Stimulated activated CD8-positive, alpha-beta memory T cell treated with anti-CD3 and anti-CD28 coated beads, Interleukin-7, amount 100 ng/mL, for 48 hours (primary cell): ENCODE data around the gene PHF21B.
"Not testable (repeated sequence)": the region's sequence is repeated elsewhere in the genome, so short reads cannot be mapped to it uniquely, and the experiment has no call there.

Experiments
- DNase-seq, 2 donors: peaks; one replicate each; pipeline ENCODE4 v3.0.0-alpha.2; 2020; ENCODE audit warnings: low read depth in 1 of 2; ENCODE audit errors: extremely low read depth in 1 of 2

PHF21B gene

GRCh38 chr22:44903164-44903563 lies 106.6 kb downstream of the PHF21B start:
- not testable (repeated sequence) for DNase-seq

- DNase-seq: no peak
Measured at GRCh38 chr22:44901301-44901700, 108.5 kb downstream of the PHF21B start.

GRCh38 chr22:44898236-44898635 lies 111.6 kb downstream of the PHF21B start:
- no peak for DNase-seq

GRCh38 chr22:44895296-44896055 lies 114.3 kb downstream of the PHF21B start:
- DNase-seq: no peak

- DNase-seq: no peak
Measured at GRCh38 chr22:44894782-44895181, 115.0 kb downstream of the PHF21B start.

- DNase-seq: no peak
Measured at GRCh38 chr22:44894321-44894720, 115.5 kb downstream of the PHF21B start.

- DNase-seq: no peak
Measured at GRCh38 chr22:44893731-44894080, 116.1 kb downstream of the PHF21B start.

GRCh38 chr22:44892803-44893730 lies 116.7 kb downstream of the PHF21B start:
- DNase-seq: no peak

- no peak for DNase-seq
Measured at GRCh38 chr22:44892243-44892642, 117.6 kb downstream of the PHF21B start.

- DNase-seq: no peak
Measured at GRCh38 chr22:44891791-44892190, 118.0 kb downstream of the PHF21B start.

GRCh38 chr22:44891293-44891747 lies 118.5 kb downstream of the PHF21B start:
- no peak for DNase-seq

- no peak for DNase-seq
Measured at GRCh38 chr22:44890416-44891292, 119.2 kb downstream of the PHF21B start.

- DNase-seq: no peak
Measured at GRCh38 chr22:44889255-44889878, 120.4 kb downstream of the PHF21B start.

GRCh38 chr22:44888491-44889254 lies 121.1 kb downstream of the PHF21B start:
- no peak for DNase-seq

- no peak for DNase-seq
Measured at GRCh38 chr22:44887941-44888366, 121.9 kb downstream of the PHF21B start.

GRCh38 chr22:44885806-44886360 lies 123.9 kb downstream of the PHF21B start:
- no peak for DNase-seq

- DNase-seq: no peak
Measured at GRCh38 chr22:44884968-44885805, 124.6 kb downstream of the PHF21B start.

GRCh38 chr22:44884562-44884961 lies 125.2 kb downstream of the PHF21B start:
- DNase-seq: no peak
